H1 (cell line): ENCODE data around the gene NEURL1B. TPM values are rescaled to one million over a fixed set of nuclear protein-coding genes. Genes with fewer than 3 reads are reported as not detected.

ENCODE experiments used
- CTCF ChIA-PET: fragments of 300-600 bp; sonication (Branson Sonifier 250); formaldehyde crosslinking; loops from one replicate; lab custom pipeline; 2021; ENCODE audit not compliant: partially characterized antibody; lab: Charles Lee
- POLR2A ChIA-PET: fragments of 300-600 bp; sonication (Branson Sonifier 250); formaldehyde crosslinking; loops from one replicate; lab custom pipeline; 2021; ENCODE audit warnings: inconsistent platforms; ENCODE audit not compliant: partially characterized antibody; lab: Charles Lee
- DNase-seq, 2 experiments: peaks; one replicate each; pipeline versions ENCODE4 v3.0.0 to v3.0.0-alpha.2; 2010 to 2022; ENCODE audit warnings: low spot score in 2 of 2, low read depth in 1 of 2, mixed read lengths in 1 of 2
- FAIRE-seq: peaks from 2 replicates; lab custom pipeline; 2011; peaks lifted over from hg19 to GRCh38; lab: Jason Lieb, UNC
- H2AFZ ChIP-seq: 2 replicates; pipeline ENCODE4 v1.8.1; 2012; ENCODE audit warnings: low read length, inconsistent platforms
- H2AK5ac ChIP-seq: 2 replicates; pipeline ENCODE4 v1.6.1; 2013; ENCODE audit warnings: low read depth, low read length
- H2BK120ac ChIP-seq: replicated peaks from 2 replicates; pipeline ENCODE3; 2013; ENCODE audit warnings: low read depth, low read length, inconsistent platforms
- H2BK12ac ChIP-seq: 2 replicates; pipeline ENCODE4 v1.6.1; 2013; ENCODE audit warnings: low read depth, low read length
- H2BK15ac ChIP-seq: 2 replicates; pipeline ENCODE4 v1.6.1; 2013; ENCODE audit warnings: low read length
- H2BK20ac ChIP-seq: 2 replicates; pipeline ENCODE4 v1.6.1; 2013; ENCODE audit warnings: low read length
- H2BK5ac ChIP-seq: 2 replicates; pipeline ENCODE4 v1.6.1; 2013; ENCODE audit warnings: low read depth, low read length
- H3K14ac ChIP-seq: 2 replicates; pipeline ENCODE4 v1.6.1; 2013; ENCODE audit warnings: inconsistent platforms; ENCODE audit not compliant: insufficient read length
- H3K18ac ChIP-seq: 2 replicates; pipeline ENCODE4 v1.6.1; 2013; ENCODE audit warnings: low read length; ENCODE audit errors: extremely low read depth
- H3K23ac ChIP-seq: 2 replicates; pipeline ENCODE4 v1.6.1; 2013; ENCODE audit warnings: inconsistent platforms; ENCODE audit not compliant: insufficient read length
- H3K23me2 ChIP-seq: 2 replicates; pipeline ENCODE4 v1.6.1; 2013; ENCODE audit warnings: low read depth, low read length
- H3K27ac ChIP-seq: 2 replicates; pipeline ENCODE4 v1.6.1; 2011; ENCODE audit warnings: low read depth, low read length, inconsistent platforms
- H3K27me3 ChIP-seq, 4 experiments: replicated peaks in 1 of 4; 1 replicate in 1 of 4; 2 replicates in 3 of 4; pipeline versions ENCODE4 v1.6.1 to v1.8.1; 2011 to 2013; ENCODE audit warnings: low read length in 3 of 4, mild to moderate bottlenecking in 3 of 4, inconsistent platforms in 2 of 4, mixed read lengths in 2 of 4, moderate library complexity in 1 of 4; ENCODE audit not compliant: control insufficient read depth in 3 of 4, insufficient read depth in 3 of 4; ENCODE audit errors: extremely low read depth in 1 of 4
- H3K36me3 ChIP-seq, 4 experiments: 2 replicates each; pipeline versions ENCODE4 v1.6.1 to v1.8.1; 2011 to 2013; ENCODE audit warnings: mild to moderate bottlenecking in 4 of 4, low read length in 3 of 4, moderate library complexity in 2 of 4, control low read depth in 1 of 4, inconsistent platforms in 1 of 4; ENCODE audit not compliant: insufficient read depth in 4 of 4, control insufficient read depth in 2 of 4
- H3K4ac ChIP-seq: replicated peaks from 2 replicates; pipeline ENCODE3; 2013; ENCODE audit warnings: low read length, low read depth, mixed read lengths, inconsistent platforms; ENCODE audit not compliant: insufficient read length
- H3K4me1 ChIP-seq, 4 experiments: replicated peaks in 1 of 4; 1 replicate in 1 of 4; 2 replicates in 3 of 4; pipeline versions ENCODE4 v1.6.1 to v1.8.1; 2011 to 2013; ENCODE audit warnings: low read length in 3 of 4, inconsistent platforms in 2 of 4, mixed read lengths in 1 of 4; ENCODE audit not compliant: insufficient read depth in 4 of 4, control insufficient read depth in 3 of 4
- H3K4me2 ChIP-seq, 2 experiments: 2 replicates each; pipeline versions ENCODE4 v1.6.1 to v1.8.1; 2011 to 2013; ENCODE audit warnings: low read depth in 2 of 2, low read length in 2 of 2, control low read depth in 1 of 2, inconsistent platforms in 1 of 2, mild to moderate bottlenecking in 1 of 2; ENCODE audit not compliant: insufficient read depth in 1 of 2
- H3K4me3 ChIP-seq, 4 experiments: fragments of 200-600, 300-600 bp in 1 of 4; sonication (generic), shearing (Covaris generic), sonication (Bioruptor Twin) in 1 of 4; 2 replicates each; pipeline versions ENCODE4 v1.5.1 to v1.8.1; 2011 to 2016; ENCODE audit warnings: low read length in 4 of 4, low read depth in 3 of 4, control low read depth in 2 of 4, inconsistent platforms in 2 of 4, mild to moderate bottlenecking in 2 of 4, mixed read lengths in 1 of 4, moderate library complexity in 1 of 4; ENCODE audit not compliant: insufficient read depth in 2 of 4; ENCODE audit errors: extremely low read depth in 1 of 4
- H3K56ac ChIP-seq: replicated peaks from 2 replicates; pipeline ENCODE3; 2013; ENCODE audit warnings: low read depth, mild to moderate bottlenecking, mixed read lengths, low read length, inconsistent platforms; ENCODE audit not compliant: insufficient read length
- H3K79me1 ChIP-seq: 2 replicates; pipeline ENCODE4 v1.6.1; 2013; ENCODE audit warnings: low read depth, low read length, control low read depth
- H3K79me2 ChIP-seq, 2 experiments: 2 replicates each; pipeline versions ENCODE4 v1.6.1 to v1.8.1; 2012 to 2013; ENCODE audit warnings: low read length in 2 of 2, mild to moderate bottlenecking in 2 of 2, inconsistent platforms in 1 of 2; ENCODE audit not compliant: insufficient read depth in 2 of 2, control insufficient read depth in 1 of 2
- H3K9ac ChIP-seq, 4 experiments: replicated peaks in 1 of 4; 1 replicate in 1 of 4; 2 replicates in 3 of 4; pipeline versions ENCODE4 v1.6.1 to v1.8.1; 2011 to 2013; ENCODE audit warnings: low read depth in 3 of 4, low read length in 3 of 4, control low read depth in 2 of 4, mild to moderate bottlenecking in 2 of 4, moderate library complexity in 2 of 4, inconsistent platforms in 1 of 4; ENCODE audit errors: extremely low read depth in 1 of 4
- H3K9me3 ChIP-seq, 2 experiments: 2 replicates each; pipeline versions ENCODE4 v1.6.1 to v1.8.1; 2012 to 2013; ENCODE audit warnings: mild to moderate bottlenecking in 2 of 2, moderate library complexity in 2 of 2, control low read depth in 1 of 2, inconsistent platforms in 1 of 2, low read depth in 1 of 2, low read length in 1 of 2, mixed read lengths in 1 of 2; ENCODE audit not compliant: insufficient read depth in 2 of 2
- H4K20me1 ChIP-seq, 2 experiments: replicated peaks in 1 of 2; 2 replicates each; pipeline versions ENCODE3 to v1.8.1; 2011 to 2013; ENCODE audit warnings: inconsistent platforms in 2 of 2, low read length in 2 of 2, mild to moderate bottlenecking in 1 of 2; ENCODE audit not compliant: insufficient read depth in 2 of 2, control insufficient read depth in 1 of 2
- H4K5ac ChIP-seq: 2 replicates; pipeline ENCODE4 v1.6.1; 2013; ENCODE audit warnings: low read length, low read depth, mixed read lengths, inconsistent platforms; ENCODE audit not compliant: insufficient read length
- H4K8ac ChIP-seq: 2 replicates; pipeline ENCODE4 v1.8.0; 2013; ENCODE audit warnings: mild to moderate bottlenecking, moderate library complexity, low read length, inconsistent platforms; ENCODE audit not compliant: insufficient read depth; ENCODE audit errors: extremely low read depth
- H4K91ac ChIP-seq: replicated peaks from 2 replicates; pipeline ENCODE3; 2013; ENCODE audit warnings: low read length, mixed read lengths, inconsistent platforms; ENCODE audit not compliant: insufficient read length
- BRCA1 ChIP-seq: IDR thresholded peaks from 2 replicates; pipeline ENCODE4 v1.6.1; 2012; ENCODE audit warnings: low read depth, low read length, improper control_type of control experiment
- CHD1 ChIP-seq: IDR thresholded peaks from 2 replicates; pipeline ENCODE4 v1.6.1; 2012; ENCODE audit warnings: low read depth, low read length, improper control_type of control experiment
- CREB1 ChIP-seq: IDR thresholded peaks from 2 replicates; pipeline ENCODE4 v1.6.1; 2012; ENCODE audit warnings: inconsistent platforms
- EGR1 ChIP-seq: IDR thresholded peaks from 2 replicates; pipeline ENCODE4 v1.6.1; 2011; ENCODE audit warnings: low read depth, low read length, borderline replicate concordance
- HDAC6 ChIP-seq: IDR thresholded peaks from one replicate; pipeline ENCODE4 v1.7.1; 2012; ENCODE audit warnings: low read depth, mild to moderate bottlenecking, inconsistent platforms, low read length, moderate library complexity
- JUN ChIP-seq: IDR thresholded peaks from 2 replicates; pipeline ENCODE4 v1.6.1; 2011; ENCODE audit warnings: low read depth, mild to moderate bottlenecking, improper control_type of control experiment, low read length
- KDM1A ChIP-seq: fragments of 200-600, 300-600 bp; sonication (generic); IDR thresholded peaks from 2 replicates; pipeline ENCODE4 v1.7.1; 2016; ENCODE audit warnings: mild to moderate bottlenecking, low read length, borderline replicate concordance
- KDM5A ChIP-seq: fragments of 200-600 bp; IDR thresholded peaks from 2 replicates; pipeline ENCODE4 v1.7.1; 2012; ENCODE audit warnings: mild to moderate bottlenecking, low read length, inconsistent platforms, mixed read lengths
- SAP30 ChIP-seq: fragments of 300-600 bp; sonication (generic); IDR thresholded peaks from 2 replicates; pipeline ENCODE4 v1.7.1; 2012; ENCODE audit warnings: low read length, moderate library complexity, mild to moderate bottlenecking, inconsistent platforms; ENCODE audit not compliant: insufficient read depth, insufficient replicate concordance
- SUZ12 ChIP-seq: fragments of 200-600 bp; sonication (generic); IDR thresholded peaks from 2 replicates; pipeline ENCODE4 v1.6.1; 2012; ENCODE audit warnings: mild to moderate bottlenecking, inconsistent platforms, low read length, moderate library complexity, mixed read lengths
- TEAD4 ChIP-seq: IDR thresholded peaks from 2 replicates; pipeline ENCODE4 v1.6.1; 2012; ENCODE audit warnings: low read depth, low read length, inconsistent platforms, mixed read lengths
- YY1 ChIP-seq: IDR thresholded peaks from 2 replicates; pipeline ENCODE4 v1.6.1; 2011; ENCODE audit warnings: low read depth, mild to moderate bottlenecking, low read length
- WGBS, 2 experiments: shearing (Covaris generic) in 1 of 2; methylation state at CpG; one replicate each; pipeline versions ENCODE4 v1.1.6 to v1.1.7; 2013 to 2015; ENCODE audit warnings: low lambda C conversion rate in 2 of 2, mixed read lengths in 2 of 2, inconsistent platforms in 1 of 2, low coverage in 1 of 2, missing lambda C conversion rate in 1 of 2; ENCODE audit not compliant: insufficient replicate concordance in 2 of 2, insufficient coverage in 1 of 2, insufficient read length in 1 of 2; ENCODE audit errors: extremely low coverage in 1 of 2, missing lambda C conversion rate in 1 of 2; 5-methylcytosine and 5-hydroxymethylcytosine counted together
- polyA plus RNA-seq, 7 experiments: library from polyadenylated mRNA; depleted of rRNA in 3 of 7; stranded (reverse) in 5 of 7; unstranded in 2 of 7; fragments of >200 nt in 5 of 7; fragments of 200-250 nt in 2 of 7; gene quantifications; 1 replicate in 5 of 7; 2 replicates in 1 of 7; 4 replicates in 1 of 7; pipeline versions ENCODE4 v1.2.1 to v1.2.3, GENCODE V29; 2011 to 2013; ENCODE audit warnings: missing spikeins in 2 of 7, mixed read lengths in 2 of 7
- total RNA-seq: library from RNA; stranded (reverse); fragmentation: NEBNext Ultra II Directional; extraction: Animal tissue kit (Norgen Biotek cat#: 25700); gene quantifications from 2 replicates; pipeline ENCODE4 v1.2.1, GENCODE V29; 2021
- TF ChIP-seq, protein P1 (sequence below): IDR thresholded peaks from 2 replicates; pipeline ENCODE4 v1.6.1; 2012; ENCODE audit warnings: inconsistent platforms
- TF ChIP-seq, protein P2 (sequence below): IDR thresholded peaks from 2 replicates; pipeline ENCODE4 v1.6.1; 2012; ENCODE audit warnings: inconsistent platforms

Gene NEURL1B
- total and polyA plus RNA-seq, 2 of the 8 experiments (the other 6 are each of a cell fraction or from before 2014, with no cell fraction given), result 3.3 to 6.1 TPM

DNA sequence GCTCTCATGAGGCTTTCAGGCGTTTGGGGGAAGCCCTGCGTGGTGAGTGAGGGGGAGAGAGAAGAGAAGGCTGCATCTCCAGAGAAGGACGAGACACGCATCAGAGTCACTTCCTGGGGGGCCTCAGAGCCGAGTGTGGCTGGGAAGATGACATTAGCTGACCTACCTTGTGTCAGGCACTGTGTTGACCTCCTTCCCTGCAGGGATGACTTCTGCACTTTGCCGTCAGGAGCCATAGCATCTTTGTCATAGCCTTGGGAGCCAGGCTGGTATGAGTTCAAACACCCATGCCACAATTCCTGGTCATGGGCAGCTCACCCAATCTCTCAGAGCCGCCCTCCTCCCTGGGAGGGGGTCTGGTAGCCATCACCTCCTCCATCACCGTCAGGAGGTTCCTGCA is 17.3 kb downstream of the NEURL1B start:
- no peak for DNase-seq
- CTCF ChIA-PET, result interaction anchor here (0.7 to 17.9 kb wide), 4 partner anchors 13 to 179 kb away, joined by 3 to 164 read pairs (median 7); partner anchors contain the start of gene NEURL1B
- Histone ChIP-seq H4K8ac (no peak overlapping the region), H3K27ac (no peak overlapping the region), H2BK5ac (no peak overlapping the region), H2AFZ (no peak overlapping the region), H3K18ac (no peak overlapping the region), H3K36me3 (no peaks in the 10 kb centered on the region), H4K20me1 (no peaks in the 10 kb centered on the region), H2BK120ac (no peak overlapping the region), H3K27me3 (no peaks in the 10 kb centered on the region), H3K14ac (no peak overlapping the region), H2BK15ac (no peak overlapping the region), H3K23ac (no peak overlapping the region), H3K4me2 (no peak overlapping the region), H3K9ac (no peak overlapping the region), H4K5ac (no peak overlapping the region), H3K79me2 (no peaks in the 10 kb centered on the region; a peak in 1 of 4 replicates), H3K23me2 (no peaks in the 10 kb centered on the region), H2AK5ac (no peak overlapping the region), H3K9me3 (peaks cover 11 to 16% of the 10 kb centered on the region in 2 experiments; a peak in 3 of 4 replicates), H4K91ac (no peak overlapping the region), H3K4me3 (no peak overlapping the region), H3K4me1 (peaks cover 0 to 2% (median 0%) of the 10 kb centered on the region in 4 experiments; a peak in 2 of 7 replicates), H2BK20ac (no peak overlapping the region), H3K4ac (no peak overlapping the region), H3K79me1 (no peaks in the 10 kb centered on the region), H3K56ac (no peak overlapping the region), H2BK12ac (no peak overlapping the region)
- no peak for FAIRE-seq
- 93% methylated on average over 8 of the region's 8 CpGs; no CpG with 5 or more reads in 1 of the 2 experiments for WGBS, 2 experiments
- POLR2A ChIA-PET, result interaction anchor here (1.2 kb wide), 1 partner anchor 18 kb away, joined by 3 read pairs; no protein-coding TSS in a partner anchor
- TF ChIP-seq YY1 (no peak), SAP30 (no peak), KDM1A (no peak), HDAC6 (no peak), CREB1 (no peak), CHD1 (no peak), KDM5A (no peak), SUZ12 (no peak), BRCA1 (no peak), TEAD4 (no peak), JUN (no peak), EGR1 (no peak)
- TF ChIP-seq, protein P1, sequence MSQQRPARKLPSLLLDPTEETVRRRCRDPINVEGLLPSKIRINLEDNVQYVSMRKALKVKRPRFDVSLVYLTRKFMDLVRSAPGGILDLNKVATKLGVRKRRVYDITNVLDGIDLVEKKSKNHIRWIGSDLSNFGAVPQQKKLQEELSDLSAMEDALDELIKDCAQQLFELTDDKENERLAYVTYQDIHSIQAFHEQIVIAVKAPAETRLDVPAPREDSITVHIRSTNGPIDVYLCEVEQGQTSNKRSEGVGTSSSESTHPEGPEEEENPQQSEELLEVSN, result no peak
- TF ChIP-seq, protein P2, sequence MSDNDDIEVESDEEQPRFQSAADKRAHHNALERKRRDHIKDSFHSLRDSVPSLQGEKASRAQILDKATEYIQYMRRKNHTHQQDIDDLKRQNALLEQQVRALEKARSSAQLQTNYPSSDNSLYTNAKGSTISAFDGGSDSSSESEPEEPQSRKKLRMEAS, result no peak
